ENCODE results near the gene SEM1.

The SEM1 gene

GRCh38 chr7:96674565-96674964, 35.1 kb downstream of the SEM1 start:
- no peak for TF ChIP-seq CREB5 (CRISPR knock-in tag; IDR thresholded peaks at IDR 0.05; ENCODE audit: low read depth)
- ATAC-seq: no peak

GRCh38 chr7:96671854-96672253, 37.8 kb downstream of the SEM1 start:
- TF ChIP-seq SNAI2 (CRISPR knock-in tag; IDR thresholded peaks at IDR 0.05) (no peak), POU6F1 (CRISPR knock-in tag; IDR thresholded peaks at IDR 0.05; ENCODE audit: borderline replicate concordance, low read depth) (no peak), RARB (CRISPR knock-in tag; IDR thresholded peaks at IDR 0.05) (no peak), PATZ1 (CRISPR knock-in tag; IDR thresholded peaks at IDR 0.05; ENCODE audit: borderline replicate concordance) (no peak), ISL1 (CRISPR knock-in tag; IDR thresholded peaks at IDR 0.05) (no peak), ZNF565 (CRISPR knock-in tag; conservative IDR thresholded peaks at IDR 0.05; ENCODE audit: low read depth) (no peak), CREB5 (CRISPR knock-in tag; IDR thresholded peaks at IDR 0.05; ENCODE audit: low read depth) (no peak), ARNTL (CRISPR knock-in tag; IDR thresholded peaks at IDR 0.05; ENCODE audit: borderline replicate concordance, low read depth) (no peak), TCF4 (CRISPR knock-in tag; IDR thresholded peaks at IDR 0.05; ENCODE audit: borderline replicate concordance) (no peak), ZFP3 (CRISPR knock-in tag; IDR thresholded peaks at IDR 0.05) (no peak), CSDC2 (CRISPR knock-in tag; IDR thresholded peaks at IDR 0.05) (no peak)
- ATAC-seq: no peak

GRCh38 chr7:96670338-96671289, 39.0 kb downstream of the SEM1 start:
- ATAC-seq: peak; percentile 54; the same call in 2 of the 3 replicates
- TF ChIP-seq CSRNP3 (CRISPR knock-in tag; IDR thresholded peaks at IDR 0.05): no peak
- TF ChIP-seq BACH2 (CRISPR knock-in tag; IDR thresholded peaks at IDR 0.05; ENCODE audit: borderline replicate concordance): peak; percentile 15; the same call in 1 of the 2 replicates
- no peak for TF ChIP-seq ZNF565 (CRISPR knock-in tag; conservative IDR thresholded peaks at IDR 0.05; ENCODE audit: low read depth)
- TF ChIP-seq CSDC2 (CRISPR knock-in tag; IDR thresholded peaks at IDR 0.05): no peak
- TF ChIP-seq RARB (CRISPR knock-in tag; IDR thresholded peaks at IDR 0.05): no peak
- TF ChIP-seq CREB5 (CRISPR knock-in tag; IDR thresholded peaks at IDR 0.05; ENCODE audit: low read depth): no peak
- TF ChIP-seq POU6F1 (CRISPR knock-in tag; IDR thresholded peaks at IDR 0.05; ENCODE audit: borderline replicate concordance, low read depth): no peak
- TF ChIP-seq GLIS3 (CRISPR knock-in tag; IDR thresholded peaks at IDR 0.05): no peak; the same call in 1 of the 2 replicates
- no peak for TF ChIP-seq ZFP3 (CRISPR knock-in tag; IDR thresholded peaks at IDR 0.05)
- TF ChIP-seq ZC3H10 (CRISPR knock-in tag; IDR thresholded peaks at IDR 0.05): no peak
- TF ChIP-seq TSHZ2 (CRISPR knock-in tag; IDR thresholded peaks at IDR 0.05): peak; percentile 90
- TF ChIP-seq ZNF70 (CRISPR knock-in tag; IDR thresholded peaks at IDR 0.05): peak; percentile 84
- peak; percentile 77 for TF ChIP-seq ISL1 (CRISPR knock-in tag; IDR thresholded peaks at IDR 0.05)
- TF ChIP-seq OSR1 (CRISPR knock-in tag; IDR thresholded peaks at IDR 0.05): no peak
- TF ChIP-seq TOX (CRISPR knock-in tag; IDR thresholded peaks at IDR 0.05; ENCODE audit: borderline replicate concordance): no peak
- TF ChIP-seq ZNF8 (CRISPR knock-in tag; IDR thresholded peaks at IDR 0.05): no peak; the same call in 1 of the 2 replicates
- no peak for TF ChIP-seq PPARA (CRISPR knock-in tag; IDR thresholded peaks at IDR 0.05; ENCODE audit: borderline replicate concordance)
- TF ChIP-seq ESRRG (CRISPR knock-in tag; IDR thresholded peaks at IDR 0.05): no peak
- no peak for TF ChIP-seq ZFP30 (CRISPR knock-in tag; IDR thresholded peaks at IDR 0.05)
